ENCODE data around the gene CELF3. TPM values are rescaled to one million over a fixed set of nuclear protein-coding genes. Genes with fewer than 3 reads are reported as not detected.

CELF3 gene
- total and polyA plus RNA-seq, 9 of the 15 experiments (the other 6 are each of a cell fraction or from before 2014, with no cell fraction given), result not detected

GRCh38 chr1:151762941-151763921 is 46.6 kb upstream of the CELF3 start, which contains the start of gene MRPL9 (continued):
- TF ChIP-seq USF2 (CRISPR knock-in tag; IDR thresholded peaks at IDR 0.05) (no peak), TBP (optimal IDR thresholded peaks at IDR 0.05; ENCODE audit: low read depth, low read length) (peak; percentile 85), TFAM (CRISPR knock-in tag; conservative IDR thresholded peaks at IDR 0.05) (no peak), FUS (optimal IDR thresholded peaks at IDR 0.05; ENCODE audit: low read depth, low read length) (no peak), ZNF639 (CRISPR knock-in tag; conservative IDR thresholded peaks at IDR 0.05 in 1 of 2, IDR thresholded peaks at IDR 0.05 in 1 of 2) (peak in 1 of 2 experiments; percentile 81; a peak in 2 of 4 replicates), ARID3B (CRISPR knock-in tag; IDR thresholded peaks at IDR 0.05; ENCODE audit: borderline replicate concordance) (no peak), COPS2 (conservative IDR thresholded peaks at IDR 0.05) (no peak), BRF1 (IDR thresholded peaks at IDR 0.05; ENCODE audit: borderline replicate concordance, extremely low read depth, insufficient read length) (no peak), ZNF239 (CRISPR knock-in tag; IDR thresholded peaks at IDR 0.05) (no peak), ERF (CRISPR knock-in tag; IDR thresholded peaks at IDR 0.05) (no peak), RFX1 (IDR thresholded peaks at IDR 0.05) (no peak), POLR2A (conservative IDR thresholded peaks at IDR 0.05) (peak; percentile 87), CAMTA2 (CRISPR knock-in tag; conservative IDR thresholded peaks at IDR 0.05) (no peak), TRIM24 (IDR thresholded peaks at IDR 0.05) (0 out of 4 replicates have a peak, but pooled peaks of 1 of the 2 experiments have one; percentile 12), MCM7 (IDR thresholded peaks at IDR 0.05) (no peak), HSF4 (CRISPR knock-in tag; IDR thresholded peaks at IDR 0.05; ENCODE audit: borderline replicate concordance) (no peak), MYC (IDR thresholded peaks at IDR 0.05; ENCODE audit: low read depth, low read length) (0 out of 2 replicates have a peak, but pooled peaks have one; percentile 47), MYC (CRISPR knock-in tag; IDR thresholded peaks at IDR 0.05; ENCODE audit: borderline replicate concordance, low read depth) (no peak), SNRNP70 (optimal IDR thresholded peaks at IDR 0.05; ENCODE audit: low read depth, low read length) (no peak), SLC30A9 (CRISPR knock-in tag; IDR thresholded peaks at IDR 0.05) (no peak), FOXP1 (CRISPR knock-in tag; IDR thresholded peaks at IDR 0.05) (0 out of 2 replicates have a peak, but pooled peaks have one; percentile 39), LCOR (CRISPR knock-in tag; IDR thresholded peaks at IDR 0.05) (no peak; the same call in 1 of the 2 replicates), PHF8 (IDR thresholded peaks at IDR 0.05; ENCODE audit: borderline replicate concordance, low read length) (peak; percentile 88; the same call in 1 of the 2 replicates), ZNF23 (CRISPR knock-in tag; IDR thresholded peaks at IDR 0.05) (no peak), FOXJ2 (tag; IDR thresholded peaks at IDR 0.05) (no peak), SUPT5H (IDR thresholded peaks at IDR 0.05) (peak; percentile 86)
